HG03442 (cell line): ENCODE data around the gene FHIP1B.
"Not testable (repeated sequence)": the region's sequence is repeated elsewhere in the genome, so short reads cannot be mapped to it uniquely, and the experiment has no call there.

Experiments
- ATAC-seq: cut with Tn5 transposase; IDR thresholded peaks from one replicate; pipeline ENCODE4 v1.9.1; 2021; ENCODE audit warnings: mild to moderate bottlenecking, moderate library complexity; ENCODE audit not compliant: unreplicated experiment

The FHIP1B gene

DNA sequence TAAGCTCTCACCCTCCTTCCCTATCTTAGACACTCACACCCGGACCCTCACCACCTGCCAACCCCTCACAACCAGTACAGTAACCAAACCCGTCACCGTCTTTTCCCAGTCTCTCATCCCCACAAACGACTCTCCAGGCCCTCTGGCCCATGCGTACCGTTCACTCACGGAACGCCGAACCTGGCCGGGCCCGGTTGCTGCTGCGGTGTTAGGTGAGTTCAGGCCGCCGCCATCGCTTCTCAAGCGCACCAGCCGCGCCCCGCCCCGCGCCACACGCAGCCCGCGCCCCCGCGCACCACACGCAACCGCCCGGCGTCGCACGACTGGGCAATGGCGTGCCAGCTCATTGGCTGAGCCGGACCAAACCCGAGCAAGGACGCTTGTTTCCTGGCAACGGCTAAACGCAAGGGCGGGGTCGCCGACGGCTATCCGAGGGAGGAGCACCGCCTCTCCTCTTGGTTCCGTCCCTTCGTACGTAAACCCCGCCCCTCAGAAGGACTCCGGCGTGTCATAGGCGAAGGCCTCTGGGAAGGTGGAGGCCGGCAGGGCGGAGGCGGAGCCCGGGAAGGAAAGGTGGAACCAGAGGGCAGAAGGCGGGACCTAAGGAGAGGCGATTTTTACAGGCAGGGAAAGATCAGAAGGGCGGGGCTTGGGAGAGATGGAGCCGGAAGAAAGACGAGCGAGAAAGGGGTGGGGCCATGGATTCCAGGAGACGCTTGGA is at the start of gene FHIP1B:
Gene FHIP1B, minus strand, starts transcription at position 250 of the 721 bp plus-strand sequence. CDS start 10,120 bp downstream, outside the sequence.
- ATAC-seq = peak; percentile 95

DNA sequence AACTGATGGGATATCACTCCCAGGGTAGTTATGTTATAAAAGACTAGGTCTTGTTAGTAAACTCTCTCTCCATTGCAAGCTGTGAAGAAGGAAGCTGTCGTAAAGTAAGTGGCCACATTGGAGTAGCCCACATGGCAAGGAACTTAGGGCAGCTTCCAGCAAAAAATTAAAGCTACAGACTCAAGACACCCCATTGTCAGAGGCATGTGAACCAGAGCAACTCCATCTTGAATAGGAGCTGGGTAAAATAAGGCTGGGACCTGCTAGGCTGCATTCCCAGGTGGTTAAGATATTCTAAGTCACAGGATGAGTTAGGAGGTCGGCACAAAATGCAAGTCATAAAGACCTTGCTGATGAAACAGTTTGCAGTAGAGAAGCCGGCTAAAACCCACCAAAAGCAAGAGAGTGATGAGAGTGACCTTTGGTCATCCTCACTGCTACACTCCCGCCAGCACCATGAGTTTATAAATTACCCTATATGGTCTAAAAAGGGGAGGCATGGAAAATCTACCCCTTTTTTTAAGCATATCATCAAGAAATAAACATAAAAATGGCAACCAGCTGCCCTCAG is 49.1 kb upstream of the FHIP1B start:
- no peak for ATAC-seq

DNA sequence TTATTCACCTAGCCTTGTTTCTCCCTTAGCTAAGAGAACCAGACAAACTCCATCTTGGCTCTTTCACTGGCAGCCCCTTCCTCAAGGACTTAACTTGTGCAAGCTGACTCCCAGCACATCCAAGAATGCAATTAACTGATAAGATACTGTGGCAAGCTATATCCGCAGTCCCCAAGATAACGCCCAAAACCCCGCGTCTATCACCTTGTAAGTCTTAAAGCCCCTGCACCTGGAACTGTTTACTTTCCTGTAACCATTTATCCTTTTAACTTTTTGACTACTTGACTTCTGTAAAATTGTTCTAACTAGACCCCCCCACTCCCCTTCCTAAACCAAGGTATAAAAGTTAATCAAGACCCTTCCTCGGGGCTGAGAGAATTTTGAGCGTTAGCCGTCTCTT is 46.4 kb upstream of the FHIP1B start:
- ATAC-seq = not testable (repeated sequence)

DNA sequence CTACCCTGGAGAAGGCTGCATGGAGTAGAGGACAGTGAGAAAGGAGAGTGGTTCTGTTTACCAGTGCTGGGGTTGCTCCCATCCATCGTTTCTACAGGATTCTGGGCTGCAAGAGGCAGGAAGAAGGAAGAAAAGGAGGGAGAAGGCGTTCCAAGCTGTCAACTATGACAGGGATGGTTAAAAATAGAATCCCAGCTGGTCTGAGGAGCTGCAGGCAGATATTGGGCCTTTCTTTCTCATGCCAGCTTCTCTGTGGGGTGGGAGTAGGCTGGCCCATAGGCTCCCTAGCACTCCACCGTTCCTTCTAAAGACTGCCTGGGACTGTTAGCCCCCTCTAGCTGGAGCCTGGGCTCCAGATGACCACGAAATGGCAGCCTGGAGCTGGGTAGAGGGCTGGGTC is 38.8 kb upstream of the FHIP1B start:
- ATAC-seq = no peak

DNA sequence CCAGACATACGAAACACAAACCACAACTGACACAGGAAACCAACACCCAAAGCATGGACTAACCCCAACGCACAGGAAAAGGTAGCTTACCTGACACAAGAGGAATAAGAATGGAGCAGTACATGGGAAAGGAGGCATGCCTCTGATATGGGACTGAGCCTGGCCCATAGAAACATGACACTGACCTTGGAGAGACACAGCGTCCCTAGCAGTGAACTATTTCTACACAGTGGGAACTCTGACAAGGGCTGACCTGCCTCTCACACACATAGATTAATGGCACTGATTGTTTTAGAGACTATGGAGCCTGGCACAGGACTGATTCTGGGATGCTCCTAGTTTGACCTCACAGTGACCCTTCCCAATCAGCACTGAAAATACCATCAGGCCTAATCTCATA is 37.2 kb upstream of the FHIP1B start:
- no peak for ATAC-seq

DNA sequence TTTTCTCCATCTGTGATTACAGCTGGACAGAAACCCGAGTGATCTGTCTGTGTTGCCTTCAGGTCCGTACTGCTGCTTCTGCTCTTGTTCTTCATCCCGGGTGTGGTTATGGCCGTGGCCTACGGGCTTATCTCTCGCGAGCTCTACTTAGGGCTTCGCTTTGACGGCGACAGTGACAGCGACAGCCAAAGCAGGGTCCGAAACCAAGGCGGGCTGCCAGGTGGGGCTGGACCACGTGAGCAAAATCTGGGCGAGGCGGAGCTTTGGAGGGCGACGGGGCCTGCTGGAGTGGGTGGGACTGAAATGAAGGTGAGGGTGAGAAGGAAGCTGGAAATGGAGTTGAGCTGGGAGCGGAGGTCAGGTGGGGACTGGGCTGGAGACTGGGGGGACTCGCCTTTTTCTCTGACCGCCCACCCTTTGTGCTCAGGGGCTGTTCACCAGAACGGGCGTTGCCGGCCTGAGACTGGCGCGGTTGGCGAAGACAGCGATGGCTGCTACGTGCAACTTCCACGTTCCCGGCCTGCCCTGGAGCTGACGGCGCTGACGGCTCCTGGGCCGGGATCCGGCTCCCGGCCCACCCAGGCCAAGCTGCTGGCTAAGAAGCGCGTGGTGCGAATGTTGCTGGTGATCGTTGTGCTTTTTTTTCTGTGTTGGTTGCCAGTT is 36.3 kb upstream of the FHIP1B start:
- no peak for ATAC-seq

DNA sequence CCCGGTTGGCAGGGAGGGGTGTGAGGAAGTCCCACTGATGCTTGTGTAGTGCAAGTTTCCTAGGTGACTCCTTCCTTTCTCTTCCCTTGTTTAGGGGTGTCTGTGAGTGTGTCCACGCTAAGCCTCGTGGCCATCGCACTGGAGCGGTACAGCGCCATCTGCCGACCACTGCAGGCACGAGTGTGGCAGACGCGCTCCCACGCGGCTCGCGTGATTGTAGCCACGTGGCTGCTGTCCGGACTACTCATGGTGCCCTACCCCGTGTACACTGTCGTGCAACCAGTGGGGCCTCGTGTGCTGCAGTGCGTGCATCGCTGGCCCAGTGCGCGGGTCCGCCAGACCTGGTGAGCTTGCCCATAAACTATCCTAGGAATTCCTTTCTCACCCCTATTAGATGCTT is 35.6 kb upstream of the FHIP1B start:
- ATAC-seq = no peak

DNA sequence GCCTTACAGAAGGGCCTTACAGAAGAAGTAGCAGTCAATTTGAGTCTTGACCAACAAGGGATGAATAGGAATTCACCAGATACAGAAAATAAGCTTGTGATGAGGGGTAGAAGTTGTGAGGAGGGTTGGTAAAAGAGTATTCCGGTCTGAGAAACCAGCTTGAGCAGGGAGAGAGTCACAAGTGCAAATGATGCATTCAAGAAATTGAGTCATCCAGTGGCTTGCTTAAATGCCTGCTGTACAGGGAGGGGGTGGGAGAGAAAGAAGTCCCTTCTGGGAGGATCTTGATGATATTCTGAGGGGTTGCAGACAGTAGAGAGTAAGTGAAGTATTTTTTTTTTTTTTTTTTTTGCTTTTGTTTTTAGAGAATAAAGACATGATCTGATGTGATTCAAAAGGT is 34.4 kb upstream of the FHIP1B start:
- no peak for ATAC-seq

DNA sequence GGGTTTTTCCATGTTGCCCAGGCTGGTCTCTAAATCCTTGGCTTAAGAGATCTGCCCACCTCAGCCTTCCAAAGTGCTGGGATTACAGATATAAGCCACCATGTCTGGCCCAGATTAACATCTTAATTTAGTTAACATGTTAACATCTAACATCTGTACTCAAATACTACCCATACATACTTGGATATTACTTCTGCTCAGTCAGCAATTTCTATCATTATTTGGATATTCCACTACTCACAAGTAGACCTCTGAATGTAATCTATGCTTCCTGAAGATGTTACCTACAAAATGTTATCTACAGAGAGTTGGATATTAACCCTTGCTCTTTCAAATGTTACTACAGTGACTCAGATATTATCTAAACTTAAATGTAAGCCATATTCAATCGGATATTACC is 29.2 kb upstream of the FHIP1B start:
- no peak for ATAC-seq

DNA sequence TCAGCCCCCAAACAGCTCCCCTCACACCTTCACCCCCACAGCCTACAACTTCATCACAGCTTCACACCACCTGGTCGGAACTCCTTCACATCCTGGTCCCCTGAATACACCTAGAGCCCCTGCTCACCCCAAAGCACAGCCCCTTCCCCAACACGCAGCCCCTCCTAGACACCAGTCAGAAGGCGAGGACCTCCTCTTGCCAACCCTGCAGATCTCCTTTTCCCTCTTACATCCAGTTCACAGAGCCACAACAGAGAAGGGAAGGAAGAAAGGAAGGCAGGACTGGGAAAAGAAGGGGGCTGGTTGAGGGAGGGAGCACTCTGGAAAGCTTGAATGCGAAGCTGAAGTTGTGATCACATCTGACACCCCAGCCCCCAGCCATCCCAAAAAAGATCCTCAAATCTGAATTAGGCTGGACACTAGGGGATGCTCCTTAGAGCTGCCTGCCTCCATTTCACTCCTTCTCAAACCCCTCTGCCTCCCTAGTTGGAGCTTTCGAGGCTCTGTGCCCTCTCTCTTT is 25.8 kb upstream of the FHIP1B start:
- no peak for ATAC-seq

DNA sequence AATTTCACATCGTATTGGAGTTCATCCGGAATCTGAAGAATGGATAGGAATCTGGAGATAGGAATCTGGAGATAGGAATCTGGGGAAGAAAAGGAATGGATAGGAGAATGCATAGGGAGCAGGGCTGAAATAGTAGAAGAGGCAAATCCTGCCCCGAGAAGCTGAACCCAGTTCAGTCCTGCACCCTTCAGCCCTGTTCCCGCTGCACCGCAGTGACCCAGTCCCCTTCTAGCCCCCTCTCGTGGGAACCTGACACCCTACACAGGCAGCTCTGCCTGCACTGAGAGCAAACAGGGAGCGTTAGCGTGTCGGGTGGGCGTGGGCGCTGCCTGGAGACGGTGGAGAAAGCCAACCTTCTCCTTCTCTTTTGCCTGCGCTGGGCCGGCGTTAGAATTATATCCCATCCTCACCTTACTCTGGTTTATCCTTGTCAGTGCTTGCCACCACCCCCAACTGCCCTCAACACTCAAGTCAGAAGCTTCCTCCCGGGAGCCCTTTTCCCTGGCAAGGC is 24.2 kb upstream of the FHIP1B start:
- no peak for ATAC-seq

DNA sequence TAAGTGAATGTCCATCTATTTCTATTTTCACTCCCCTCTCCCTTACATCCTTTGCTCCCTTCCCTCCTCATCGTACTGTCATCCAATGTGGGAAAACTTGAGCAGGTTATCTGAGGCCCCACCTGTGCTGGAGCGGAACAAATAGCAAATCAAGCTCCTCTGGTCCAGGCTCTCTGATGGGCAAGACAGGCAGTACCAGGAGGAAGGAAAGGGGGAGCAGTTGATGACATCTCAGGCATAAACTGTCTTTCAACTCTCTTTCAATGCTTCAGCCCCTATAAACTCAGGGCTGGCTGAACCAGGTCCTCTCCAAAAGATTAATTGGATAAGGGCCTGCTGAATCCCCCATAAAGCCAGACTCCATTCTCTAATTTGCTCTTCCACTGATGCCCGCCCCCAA is 23.7 kb upstream of the FHIP1B start:
- ATAC-seq = no peak

DNA sequence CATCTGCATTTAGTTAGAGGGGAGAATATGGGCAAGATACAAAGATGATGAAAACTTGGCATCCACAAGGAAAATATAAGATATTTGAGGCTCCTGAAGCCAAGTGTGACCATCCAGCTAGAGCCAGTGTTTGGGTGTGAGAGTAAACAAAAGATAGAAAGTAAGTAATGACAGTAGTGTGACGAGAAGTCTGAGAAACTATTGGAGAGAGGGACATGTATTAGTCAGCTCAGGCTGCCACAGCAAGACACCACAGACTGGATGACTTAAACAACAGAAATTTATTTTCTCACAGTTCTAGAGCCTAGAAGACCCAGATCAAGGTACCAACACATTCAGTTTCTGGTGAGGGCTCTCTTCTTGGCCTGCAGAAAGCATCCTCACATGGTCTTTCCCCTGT is 18.8 kb upstream of the FHIP1B start:
- peak; percentile 83 for ATAC-seq

DNA sequence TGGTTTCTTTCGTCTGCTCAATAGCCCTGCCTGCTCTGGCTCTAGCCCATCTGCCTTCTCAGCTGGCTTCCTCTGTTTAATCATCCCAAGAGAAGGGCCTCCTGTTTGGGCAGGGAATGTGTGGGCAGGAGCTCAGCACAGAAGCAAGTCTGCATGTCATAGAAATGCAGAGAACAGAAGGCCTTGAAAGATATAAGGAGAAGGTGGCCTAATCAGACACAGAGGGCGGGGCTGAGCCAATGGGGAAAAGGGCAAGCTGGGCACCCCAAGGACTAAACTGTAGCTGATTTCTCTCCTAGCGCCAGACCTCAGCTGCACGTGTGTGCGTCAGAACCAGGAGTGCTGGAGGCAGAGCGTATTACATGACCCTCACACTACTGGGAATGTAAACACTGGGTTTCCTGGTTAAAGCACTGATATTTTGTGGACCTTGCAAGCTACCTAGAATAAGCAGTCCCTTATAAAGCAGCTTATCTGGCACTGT is 17.6 kb upstream of the FHIP1B start:
- ATAC-seq = no peak

DNA sequence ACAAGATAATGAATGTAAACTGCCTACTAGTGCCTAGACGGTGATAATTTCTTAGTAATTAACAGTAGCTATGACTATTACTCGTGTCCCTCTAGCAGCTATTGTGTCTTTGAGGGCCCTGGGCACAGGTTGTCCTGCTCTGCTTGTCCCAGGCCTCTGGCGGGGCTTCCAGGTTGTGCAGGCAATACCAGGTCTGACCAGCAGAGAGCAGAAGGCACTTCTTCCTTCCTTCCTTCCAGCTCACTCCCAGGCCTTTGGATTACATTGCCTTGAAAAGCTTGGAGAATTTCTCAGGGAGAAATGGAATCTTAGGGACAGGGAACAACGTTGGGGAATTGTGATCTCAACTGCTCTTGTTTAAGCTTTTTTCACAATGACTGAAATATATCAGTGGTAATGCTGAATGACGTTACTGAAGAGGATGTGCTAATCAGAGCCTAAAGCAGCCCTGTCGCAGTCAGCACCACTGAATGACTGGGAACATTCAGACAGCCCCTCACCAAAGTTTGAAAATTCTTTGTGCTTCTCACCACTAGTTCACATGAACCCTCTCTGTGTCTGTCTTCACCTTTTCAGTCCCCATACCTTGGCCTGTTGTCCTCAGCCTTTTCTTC is 16.8 kb upstream of the FHIP1B start:
- ATAC-seq = peak; percentile 75

DNA sequence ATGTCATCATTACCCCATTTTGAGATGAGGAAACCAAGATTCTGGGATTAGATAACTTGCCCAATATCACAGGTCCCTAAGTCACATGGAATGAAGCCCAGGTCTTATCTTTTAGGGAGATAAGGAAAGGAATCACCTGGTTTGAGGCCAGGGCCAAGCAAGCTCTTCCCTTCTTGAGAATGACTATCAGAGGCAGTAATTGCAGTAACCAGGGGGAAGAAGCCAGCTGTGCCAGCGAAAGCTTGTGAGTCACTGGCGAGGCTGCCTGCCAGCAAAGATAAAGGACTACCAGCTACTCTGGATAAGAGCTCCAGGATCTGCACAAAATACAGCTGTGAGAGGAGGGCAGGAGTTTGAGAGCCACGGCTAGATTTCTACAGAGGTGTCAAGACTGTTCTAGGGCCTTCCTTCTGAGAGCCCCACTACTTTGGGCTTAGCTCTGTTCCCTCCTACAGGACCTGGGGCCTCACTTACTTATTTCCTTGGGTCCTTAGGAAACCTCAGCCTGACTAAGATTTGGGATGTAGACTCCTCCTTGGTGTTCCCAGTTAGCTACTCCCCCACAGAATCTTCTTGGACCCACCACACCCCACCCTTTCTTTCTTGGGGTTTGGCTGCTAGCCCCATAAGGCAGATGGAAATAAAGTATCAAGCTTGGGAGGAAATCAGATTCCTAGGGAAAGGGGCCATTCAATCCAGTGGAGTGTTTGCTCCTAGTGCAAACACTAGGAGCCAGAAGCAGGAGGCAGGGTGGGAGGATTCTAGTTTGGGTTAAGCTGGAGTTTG is 15.5 kb upstream of the FHIP1B start:
- no peak for ATAC-seq

DNA sequence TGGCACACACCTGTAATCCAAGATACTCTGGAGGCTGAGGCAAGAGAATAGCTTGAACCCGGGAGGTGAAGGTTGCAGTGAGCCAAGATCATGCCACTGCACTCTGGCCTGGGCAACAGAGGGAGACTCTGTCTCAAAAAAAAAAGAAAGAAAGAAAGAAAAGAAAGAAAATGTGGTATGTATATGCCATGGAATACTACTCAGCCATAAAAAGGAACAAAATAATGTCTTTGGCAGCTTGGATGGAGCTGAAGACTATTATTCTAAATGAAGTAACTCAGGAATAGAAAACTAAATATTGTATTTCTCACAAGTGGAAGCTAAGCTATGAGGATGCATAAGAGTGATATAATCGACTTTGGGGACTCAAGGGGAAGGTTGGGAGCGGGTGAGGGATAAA is 14.5 kb upstream of the FHIP1B start:
- not testable (repeated sequence) for ATAC-seq

DNA sequence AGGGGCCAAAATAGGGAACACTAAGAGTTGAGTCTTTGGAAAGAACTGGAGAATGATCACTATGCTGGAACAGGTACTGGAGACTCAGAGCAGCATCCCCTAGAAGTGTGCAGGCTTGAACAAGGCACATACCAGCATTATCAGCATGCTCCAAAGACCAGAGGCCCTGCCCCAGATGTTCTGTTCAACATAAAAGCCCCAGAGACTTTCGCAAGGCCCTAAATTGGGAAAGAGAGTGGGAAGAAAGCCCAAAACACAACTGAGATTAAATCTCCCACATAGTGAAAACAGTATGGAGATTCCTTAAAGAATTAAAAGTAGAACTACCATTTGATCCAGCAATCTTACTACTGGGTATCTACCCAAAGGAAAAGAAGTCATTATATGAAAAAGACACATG is 13.8 kb upstream of the FHIP1B start:
- no peak for ATAC-seq

DNA sequence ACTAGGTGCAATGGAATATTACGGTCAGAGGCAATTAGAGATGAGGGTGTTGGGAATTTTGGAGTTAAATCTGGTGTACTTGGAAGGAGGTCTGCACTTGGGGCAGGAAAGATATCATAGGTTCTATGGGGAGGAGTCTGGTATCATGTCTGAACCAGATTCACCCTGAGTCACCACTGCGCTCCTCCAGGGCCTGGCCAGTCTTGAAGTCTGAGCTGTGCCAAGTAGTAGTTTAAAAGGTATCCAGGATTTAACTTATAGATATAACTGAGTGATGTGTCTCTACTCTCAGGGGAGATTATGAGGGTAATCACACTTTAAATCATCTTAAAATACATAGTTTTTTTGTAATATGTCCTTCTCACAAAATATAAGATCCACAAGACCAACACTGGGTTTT is 11.1 kb upstream of the FHIP1B start:
- ATAC-seq = no peak

DNA sequence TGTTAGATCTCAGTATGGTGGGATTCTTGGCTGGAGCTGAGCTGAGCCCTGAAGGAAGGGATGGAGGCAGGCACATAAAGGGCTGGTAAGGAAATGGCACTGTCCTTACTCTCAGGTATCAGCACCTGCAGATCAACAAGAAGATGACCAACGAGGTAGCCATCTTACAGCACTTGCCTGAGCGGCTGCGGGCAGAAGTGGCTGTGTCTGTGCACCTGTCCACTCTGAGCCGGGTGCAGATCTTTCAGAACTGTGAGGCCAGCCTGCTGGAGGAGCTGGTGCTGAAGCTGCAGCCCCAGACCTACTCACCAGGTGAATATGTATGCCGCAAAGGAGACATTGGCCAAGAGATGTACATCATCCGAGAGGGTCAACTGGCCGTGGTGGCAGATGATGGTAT is 6.9 kb upstream of the FHIP1B start:
- no peak for ATAC-seq

DNA sequence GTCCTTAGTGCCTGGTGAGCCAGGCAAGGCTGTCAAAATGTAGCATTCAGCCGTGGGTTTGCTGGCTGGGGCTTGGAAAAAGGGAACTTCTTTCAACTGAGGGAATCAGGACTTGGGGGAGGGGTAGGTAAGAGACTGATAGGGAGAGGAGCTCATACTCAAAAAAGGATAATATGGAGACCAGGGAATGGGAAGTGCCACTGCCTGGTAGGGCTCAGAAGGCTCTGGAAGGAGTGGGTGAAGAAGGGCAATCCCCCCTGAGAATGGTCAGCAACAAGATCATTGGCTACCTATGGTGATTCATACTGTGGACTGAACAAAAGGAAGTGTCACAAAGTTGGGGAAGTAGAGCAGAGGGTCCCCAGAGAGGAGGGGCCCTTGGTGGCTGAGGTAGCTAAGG is 6.3 kb upstream of the FHIP1B start:
- ATAC-seq = no peak
